GM12864 (cell line): ENCODE measurements around the gene PAPSS1.

Experiments used
- DNase-seq: peaks from one replicate; pipeline ENCODE4 v3.0.0-alpha.2; 2011; ENCODE audit warnings: low read depth
- H3K4me3 ChIP-seq: 2 replicates; pipeline ENCODE4 v1.5.1; 2011; ENCODE audit warnings: mild to moderate bottlenecking, low read depth, low read length, control low read depth
- TF ChIP-seq, protein P1 (sequence below): IDR thresholded peaks from 2 replicates; pipeline ENCODE4 v1.5.1; 2011; ENCODE audit warnings: low read depth, mild to moderate bottlenecking, moderate library complexity, low read length, control low read depth, inconsistent platforms; ENCODE audit errors: missing control alignments

PAPSS1 gene

DNA sequence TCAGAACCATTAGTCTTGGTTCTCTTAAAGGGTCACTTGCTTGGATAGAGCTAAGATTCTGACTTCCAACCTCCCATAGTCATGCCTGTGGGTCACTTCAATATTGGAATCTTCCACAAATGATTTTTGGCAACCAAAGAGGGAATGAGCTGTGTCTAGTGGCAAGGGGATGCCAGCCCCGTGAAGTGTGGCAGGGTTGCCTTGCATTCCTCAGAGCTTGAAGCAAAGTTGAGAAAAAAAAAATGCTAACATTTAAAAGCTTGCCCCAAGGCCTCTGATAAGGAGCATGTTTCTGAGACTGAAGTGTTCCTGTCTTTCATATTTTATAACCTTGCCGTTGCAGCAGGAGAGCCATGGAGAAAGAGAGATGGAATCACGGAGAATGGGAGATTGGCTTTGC is 120.2 kb downstream of the PAPSS1 start:
- TF ChIP-seq, protein P1, sequence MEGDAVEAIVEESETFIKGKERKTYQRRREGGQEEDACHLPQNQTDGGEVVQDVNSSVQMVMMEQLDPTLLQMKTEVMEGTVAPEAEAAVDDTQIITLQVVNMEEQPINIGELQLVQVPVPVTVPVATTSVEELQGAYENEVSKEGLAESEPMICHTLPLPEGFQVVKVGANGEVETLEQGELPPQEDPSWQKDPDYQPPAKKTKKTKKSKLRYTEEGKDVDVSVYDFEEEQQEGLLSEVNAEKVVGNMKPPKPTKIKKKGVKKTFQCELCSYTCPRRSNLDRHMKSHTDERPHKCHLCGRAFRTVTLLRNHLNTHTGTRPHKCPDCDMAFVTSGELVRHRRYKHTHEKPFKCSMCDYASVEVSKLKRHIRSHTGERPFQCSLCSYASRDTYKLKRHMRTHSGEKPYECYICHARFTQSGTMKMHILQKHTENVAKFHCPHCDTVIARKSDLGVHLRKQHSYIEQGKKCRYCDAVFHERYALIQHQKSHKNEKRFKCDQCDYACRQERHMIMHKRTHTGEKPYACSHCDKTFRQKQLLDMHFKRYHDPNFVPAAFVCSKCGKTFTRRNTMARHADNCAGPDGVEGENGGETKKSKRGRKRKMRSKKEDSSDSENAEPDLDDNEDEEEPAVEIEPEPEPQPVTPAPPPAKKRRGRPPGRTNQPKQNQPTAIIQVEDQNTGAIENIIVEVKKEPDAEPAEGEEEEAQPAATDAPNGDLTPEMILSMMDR: no peak
- H3K4me3 ChIP-seq: no peak overlapping the region
- no peak for DNase-seq

DNA sequence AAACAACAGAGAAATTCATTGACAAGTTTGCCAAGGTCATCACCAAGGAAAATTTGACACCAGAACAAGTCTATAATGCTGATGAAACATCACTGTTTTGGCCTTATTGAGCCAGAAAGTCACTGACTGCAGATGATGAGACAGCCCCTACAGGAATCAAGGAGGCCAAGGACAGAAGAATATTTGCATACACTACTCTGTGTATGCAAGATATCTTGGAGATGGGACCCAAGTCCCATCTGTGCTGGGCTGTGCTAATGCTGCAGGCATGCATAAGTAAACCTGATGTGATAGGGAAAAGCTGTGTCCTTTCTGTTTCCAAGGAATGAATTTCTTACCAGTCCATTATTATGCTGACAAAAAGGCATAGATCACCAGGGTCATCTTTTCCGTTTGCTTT is 126.8 kb downstream of the PAPSS1 start:
- TF ChIP-seq, protein P1: no peak
- no peak overlapping the region for H3K4me3 ChIP-seq
- DNase-seq: no peak

DNA sequence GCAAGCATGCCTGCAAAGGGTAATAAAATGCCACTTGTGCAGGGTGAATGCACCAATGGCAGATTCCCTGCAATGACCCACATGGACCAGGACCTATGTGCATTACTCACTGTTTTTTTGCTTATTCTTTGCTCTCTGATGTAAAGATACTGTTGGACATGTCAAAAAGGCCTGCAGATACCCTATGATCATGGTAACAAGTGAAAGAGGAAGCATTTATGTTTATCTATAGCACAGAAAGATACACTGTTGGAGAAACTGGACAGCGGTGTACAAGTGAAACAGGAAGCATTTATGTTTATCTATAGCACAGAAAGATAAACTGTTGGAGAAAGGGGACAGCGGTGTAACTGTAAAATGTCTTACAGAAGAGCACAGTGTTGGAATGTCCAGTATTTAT is 127.5 kb downstream of the PAPSS1 start:
- TF ChIP-seq, protein P1: no peak
- peak; percentile 10 for DNase-seq
- no peak overlapping the region for H3K4me3 ChIP-seq

DNA sequence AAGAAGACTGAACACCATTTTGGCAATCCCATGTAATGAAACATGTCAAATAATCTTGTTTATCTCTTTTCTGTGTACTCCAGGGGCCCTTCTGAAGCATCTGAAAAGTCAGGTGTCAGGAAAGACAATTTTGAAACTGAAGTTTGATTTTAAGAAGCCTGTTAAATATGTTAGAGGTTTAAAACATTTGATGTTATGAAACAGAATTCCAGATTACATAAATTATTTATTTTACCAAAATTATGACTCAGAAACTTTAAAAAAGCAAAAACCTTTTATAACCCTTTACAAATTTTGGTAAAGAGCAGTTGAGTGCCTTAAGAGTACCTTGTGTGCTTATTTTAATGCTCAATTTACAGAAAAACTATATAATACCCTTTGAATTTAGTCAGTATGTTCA is 130.8 kb downstream of the PAPSS1 start:
- TF ChIP-seq, protein P1: no peak
- DNase-seq: no peak
- H3K4me3 ChIP-seq: no peak overlapping the region

DNA sequence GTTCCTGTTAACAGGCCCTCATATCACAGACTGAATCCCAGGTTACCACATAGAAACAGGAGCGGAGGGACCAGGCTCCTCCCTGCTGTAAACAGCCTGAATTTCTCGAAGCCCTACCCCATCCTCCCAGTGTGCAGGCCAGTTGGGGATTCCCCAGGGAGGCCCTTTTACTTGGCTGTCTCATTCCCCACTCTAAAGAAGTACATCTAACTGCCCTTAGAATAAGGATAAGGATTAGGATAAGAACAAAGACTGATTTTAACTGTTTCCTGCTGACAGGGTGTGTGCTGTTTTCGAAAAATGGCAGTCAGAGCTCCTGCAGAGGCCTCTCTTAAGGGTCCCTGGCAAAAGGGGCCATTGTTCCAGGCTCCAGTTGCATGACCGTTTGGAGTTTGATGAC is 133.7 kb downstream of the PAPSS1 start:
- H3K4me3 ChIP-seq: no peak overlapping the region
- TF ChIP-seq, protein P1: no peak
- DNase-seq: no peak

DNA sequence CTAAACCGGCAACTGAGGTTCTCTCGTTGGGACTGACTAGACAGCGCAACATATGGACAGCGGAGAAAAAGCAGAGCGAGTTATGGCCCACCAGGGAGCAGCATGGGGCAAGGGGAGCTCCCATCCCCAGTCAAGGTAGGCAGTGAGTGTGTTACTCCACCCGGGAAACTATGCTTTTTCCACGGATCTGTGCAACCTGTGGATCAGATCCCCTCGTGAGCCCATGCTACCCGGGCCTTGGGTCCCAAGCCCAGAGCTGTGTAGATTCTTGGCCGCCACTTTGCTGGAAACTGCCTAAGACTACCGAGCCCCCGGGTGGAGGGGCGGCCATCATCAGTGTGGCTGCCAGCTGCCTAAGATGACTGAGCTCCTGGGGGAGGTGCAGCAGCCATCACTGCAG is 140.9 kb downstream of the PAPSS1 start:
- TF ChIP-seq, protein P1: no peak
- DNase-seq: no peak
- no peak overlapping the region for H3K4me3 ChIP-seq

DNA sequence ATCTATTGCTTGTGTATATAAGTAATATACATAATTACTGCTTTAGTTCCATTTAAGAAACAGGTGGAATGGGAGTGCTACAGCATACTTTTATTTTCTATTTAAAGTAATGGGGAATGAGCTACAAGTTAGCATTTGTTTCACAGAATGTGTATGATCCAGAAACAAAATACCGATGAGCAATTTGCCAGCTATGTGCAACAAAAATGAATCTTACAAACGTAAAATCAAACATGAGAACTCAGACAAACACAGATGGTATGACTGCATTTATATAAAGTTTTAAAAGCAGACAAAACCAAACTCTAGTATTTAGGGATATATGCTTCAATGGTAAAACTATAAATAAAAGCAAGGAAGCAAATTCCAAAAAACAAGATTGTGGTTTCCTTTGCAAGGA is 141.7 kb downstream of the PAPSS1 start:
- no peak overlapping the region for H3K4me3 ChIP-seq
- DNase-seq: no peak
- TF ChIP-seq, protein P1: no peak
